Activated effector memory CD4-positive, alpha-beta T cell treated with anti-CD3 and anti-CD28 coated beads, Interleukin-2, amount 50 U/mL, for 16 hours (primary cell): ENCODE results near the gene PID1.

ENCODE experiments used
- DNase-seq: peaks from one replicate; pipeline ENCODE4 v3.0.0-alpha.2; 2020

PID1 gene

DNA sequence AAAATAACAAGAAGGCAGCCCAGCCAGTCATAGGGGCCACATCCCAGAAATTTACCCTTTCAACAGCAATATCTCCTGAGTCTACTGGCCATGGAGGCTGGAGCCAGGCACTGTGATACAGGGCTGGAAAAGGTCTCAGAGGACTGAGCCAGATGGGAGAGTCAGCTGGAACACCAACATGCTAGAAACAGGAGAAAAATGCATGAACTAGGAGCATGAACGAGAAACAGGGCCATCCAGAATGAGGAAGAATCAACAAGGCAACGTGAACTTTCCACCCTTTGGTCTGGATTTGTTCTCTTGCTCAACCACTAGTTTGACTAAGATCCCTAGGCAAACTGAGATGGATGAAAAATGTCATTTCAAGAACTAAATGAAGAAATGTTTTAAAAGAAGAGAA is 13.1 kb downstream of the PID1 start:
- no peak for DNase-seq

DNA sequence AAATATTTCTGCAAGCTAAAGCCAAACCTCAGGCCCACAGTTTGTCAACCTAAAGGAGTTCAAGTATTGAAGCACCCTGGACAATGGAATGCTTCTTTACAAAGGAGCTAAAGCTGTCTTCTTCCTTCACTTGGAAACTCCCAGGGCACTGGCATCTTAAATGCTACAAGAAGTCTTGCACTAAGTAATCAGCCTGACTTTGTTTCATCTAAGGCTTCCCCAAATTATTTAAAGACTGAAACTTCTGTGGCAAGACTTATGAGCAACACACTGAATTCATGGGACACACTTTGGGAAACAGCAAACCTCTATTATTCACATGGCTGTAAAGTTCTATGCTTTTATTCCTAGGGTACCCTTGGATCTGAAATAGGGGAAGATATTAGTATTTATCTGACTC is 14.7 kb downstream of the PID1 start:
- no peak for DNase-seq

- DNase-seq: no peak
Measured at GRCh38 chr2:229254206-229254605, 16.9 kb downstream of the PID1 start.

GRCh38 chr2:229252996-229253395 is 18.1 kb downstream of the PID1 start:
- DNase-seq: no peak

GRCh38 chr2:229252280-229252679 is 18.8 kb downstream of the PID1 start:
- no peak for DNase-seq

DNA sequence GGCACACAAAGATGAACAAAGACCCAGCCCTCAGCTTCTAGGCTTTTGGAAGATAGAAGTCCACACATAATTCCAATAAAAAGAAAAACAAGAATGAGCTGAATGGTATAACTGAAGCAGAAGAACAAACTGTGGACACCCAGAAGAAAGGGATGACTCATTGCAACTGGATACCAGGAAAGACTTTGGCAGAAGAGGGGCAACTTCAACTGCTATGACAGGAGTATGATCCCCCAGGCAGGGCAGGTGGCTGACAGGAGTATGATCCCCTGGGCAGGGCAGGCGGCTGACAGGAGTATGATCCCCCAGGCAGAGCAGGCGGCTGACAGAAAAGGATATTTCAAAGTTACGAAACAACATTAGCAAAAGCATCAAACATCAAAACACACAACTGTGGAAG is 21.6 kb downstream of the PID1 start:
- DNase-seq: no peak

DNA sequence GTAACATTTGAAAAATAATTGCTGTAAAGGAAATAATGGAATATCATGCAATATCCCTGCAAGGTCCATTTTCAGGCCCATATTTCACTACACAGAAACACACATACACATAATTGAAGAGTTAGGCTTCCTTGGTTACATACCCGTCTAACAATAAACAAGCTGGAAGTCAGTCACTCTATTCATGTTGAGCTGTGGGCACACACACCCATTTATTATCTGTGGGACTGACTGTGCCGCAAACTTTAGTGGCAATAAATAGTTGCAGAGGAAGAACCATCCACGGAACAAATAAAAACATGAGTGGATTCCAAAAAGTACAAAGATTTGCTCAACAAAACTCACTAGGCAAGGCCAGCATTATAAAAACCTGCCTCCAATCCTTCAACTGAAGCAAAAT is 24.8 kb downstream of the PID1 start:
- no peak for DNase-seq

DNA sequence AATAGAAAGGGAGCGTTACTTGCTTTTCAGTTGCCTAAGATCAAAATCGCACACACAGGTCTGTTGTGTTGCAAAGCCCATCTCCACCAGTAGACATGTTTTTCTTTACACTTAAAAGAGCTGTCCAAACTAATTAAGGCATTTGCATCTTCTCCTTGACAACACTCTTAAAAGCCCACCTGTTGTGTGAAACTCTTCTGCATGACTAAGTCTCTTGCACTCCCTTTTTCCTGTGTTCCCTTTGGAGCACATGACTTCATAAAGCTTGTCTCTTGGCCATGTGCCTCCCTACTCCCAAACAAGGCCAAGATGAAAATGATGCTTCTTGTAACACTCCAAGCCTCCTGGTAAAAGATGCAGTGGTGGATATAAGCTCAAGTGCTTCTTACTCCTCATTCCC is 26.1 kb downstream of the PID1 start:
- no peak for DNase-seq

- no peak for DNase-seq
Measured at GRCh38 chr2:229243890-229244560, 27.1 kb downstream of the PID1 start.

GRCh38 chr2:229240984-229241491 is 30.0 kb downstream of the PID1 start:
- no peak for DNase-seq

DNA sequence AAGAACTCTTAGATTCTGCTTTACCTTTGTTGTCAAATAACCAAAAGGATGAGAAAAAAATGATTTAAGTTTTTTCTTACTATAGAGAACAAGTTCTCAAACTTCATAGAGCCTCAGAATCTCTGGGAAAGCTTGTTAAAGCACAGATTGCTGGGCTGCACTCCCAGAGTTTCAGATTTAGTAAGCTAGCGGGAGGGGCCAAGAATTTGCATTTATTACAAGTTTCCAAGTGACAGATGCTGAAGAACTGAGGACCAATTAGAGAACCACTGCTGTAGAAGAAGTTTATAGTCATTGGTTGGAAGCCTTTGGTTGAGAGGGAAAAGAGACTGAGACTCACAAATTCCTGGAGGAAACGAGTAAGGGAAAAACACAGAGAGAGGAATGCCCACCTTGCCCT is 32.1 kb downstream of the PID1 start:
- no peak for DNase-seq

DNA sequence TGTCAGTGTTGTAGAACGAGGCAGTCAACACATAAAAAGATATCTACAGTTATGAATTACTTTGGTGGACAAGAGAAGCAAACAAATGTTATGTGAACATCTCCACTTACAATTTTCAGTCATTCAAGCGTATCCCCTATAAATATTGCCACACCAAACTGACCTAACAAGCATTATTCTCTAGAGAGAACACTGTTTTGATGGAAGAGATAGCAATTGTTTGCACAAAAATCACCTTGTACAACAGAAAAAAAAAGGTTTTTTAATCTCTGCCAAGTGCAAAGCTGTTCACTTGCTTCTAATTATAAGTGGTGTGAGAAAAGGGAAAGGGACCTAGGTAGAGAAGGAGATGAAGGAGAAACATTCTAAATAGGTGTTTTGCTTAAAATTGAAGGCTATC is 33.8 kb downstream of the PID1 start:
- DNase-seq: no peak

DNA sequence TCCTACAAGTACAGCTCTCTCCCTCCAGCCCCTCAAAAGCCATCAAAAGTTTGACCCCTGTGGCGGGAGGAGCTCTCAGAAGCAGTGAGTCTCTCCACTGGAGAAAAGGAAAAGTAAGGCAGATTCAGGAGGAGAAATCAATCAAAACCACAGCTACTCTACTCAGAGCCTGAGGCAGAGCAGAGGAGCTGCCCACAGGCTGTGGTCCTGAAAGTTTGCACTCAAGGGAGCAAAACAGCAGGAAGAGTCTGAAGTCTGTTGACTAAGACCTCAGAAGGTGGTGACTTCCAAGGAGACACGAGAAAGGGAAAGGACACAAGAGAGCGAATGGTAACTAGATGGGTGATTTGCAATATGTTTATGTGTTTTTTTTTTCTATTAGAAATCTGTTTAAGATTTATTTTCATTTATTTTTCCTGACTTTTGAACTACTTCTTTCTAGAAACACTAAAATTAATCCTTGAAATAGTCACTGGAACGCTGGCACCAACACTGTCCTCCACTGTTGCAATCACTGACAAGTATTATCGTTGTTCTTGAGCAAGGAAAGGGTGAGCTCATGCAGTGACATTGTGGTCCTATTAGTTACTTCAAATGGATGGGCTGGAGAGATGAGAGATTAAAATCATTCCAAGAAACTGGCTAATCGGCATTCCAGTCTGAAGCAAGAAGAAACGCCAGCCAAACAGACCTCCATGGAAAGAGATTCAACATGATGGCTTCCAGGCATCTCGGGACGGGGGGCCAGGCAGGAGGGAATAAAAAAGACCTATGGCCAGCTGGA is 35.8 kb downstream of the PID1 start:
- no peak for DNase-seq

- DNase-seq: no peak
Measured at GRCh38 chr2:229231885-229232284, 39.2 kb downstream of the PID1 start.

DNA sequence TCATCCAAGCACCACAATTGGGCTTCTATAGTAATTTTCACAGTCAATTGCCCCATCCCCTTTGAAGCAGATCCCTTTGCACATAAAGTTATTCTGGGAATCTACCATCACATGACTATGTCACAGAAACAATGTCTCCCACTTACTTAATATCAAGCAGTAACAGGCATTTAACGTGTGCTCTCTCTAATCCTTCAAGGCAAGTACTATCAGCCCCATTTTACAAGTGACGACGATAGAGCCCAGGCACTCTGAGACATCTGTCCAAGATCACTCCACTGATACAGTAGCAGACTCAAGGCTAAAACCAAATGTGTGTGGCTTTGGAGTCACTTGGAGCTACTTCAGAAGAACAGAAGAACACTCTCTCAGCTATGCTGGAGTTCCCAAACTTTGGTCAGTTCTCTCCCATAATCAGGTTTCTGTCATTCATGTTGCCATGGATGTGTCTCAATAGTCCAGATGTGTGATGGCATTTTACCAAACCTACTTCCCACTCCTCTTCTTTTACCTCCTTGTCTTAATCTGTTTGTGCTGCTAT is 39.7 kb downstream of the PID1 start:
- no peak for DNase-seq

DNA sequence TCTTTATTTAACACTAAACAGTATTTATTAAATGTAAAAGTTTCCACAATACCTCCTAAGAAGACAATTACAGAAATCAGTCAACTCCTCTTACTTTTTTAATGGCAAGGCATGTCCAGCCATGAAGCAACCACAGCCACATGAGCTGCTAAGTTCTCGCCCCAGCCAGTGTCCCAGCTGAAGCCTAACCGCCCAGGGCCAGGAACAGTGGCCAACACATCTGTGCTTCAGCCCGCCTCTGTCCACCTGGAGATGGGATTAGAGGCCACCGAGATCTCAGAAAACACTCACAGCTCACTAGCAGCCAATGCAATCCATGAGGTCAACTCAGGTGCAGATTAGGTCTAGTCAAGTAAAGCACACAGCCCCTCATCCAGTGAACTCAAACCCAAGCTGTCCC is 40.2 kb downstream of the PID1 start:
- no peak for DNase-seq

DNA sequence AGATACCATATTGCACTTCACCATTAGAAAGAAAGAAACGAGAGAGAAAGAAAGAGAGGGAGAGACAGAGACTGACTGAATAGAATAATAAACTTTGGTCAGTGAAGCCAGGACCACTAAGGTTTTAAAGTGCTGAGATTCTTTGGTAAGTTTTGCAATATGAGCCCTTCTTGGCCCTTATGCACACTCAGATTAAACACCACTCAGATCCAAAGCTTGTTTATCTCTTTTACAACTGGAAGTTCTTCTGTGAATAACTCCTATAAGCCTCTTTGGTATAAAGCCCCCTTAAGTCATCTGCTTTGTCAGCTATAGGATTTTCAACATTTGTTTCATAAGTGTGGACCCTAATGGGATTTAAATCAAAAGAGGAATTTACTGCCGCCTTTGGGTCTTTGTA is 40.8 kb downstream of the PID1 start:
- DNase-seq: no peak

DNA sequence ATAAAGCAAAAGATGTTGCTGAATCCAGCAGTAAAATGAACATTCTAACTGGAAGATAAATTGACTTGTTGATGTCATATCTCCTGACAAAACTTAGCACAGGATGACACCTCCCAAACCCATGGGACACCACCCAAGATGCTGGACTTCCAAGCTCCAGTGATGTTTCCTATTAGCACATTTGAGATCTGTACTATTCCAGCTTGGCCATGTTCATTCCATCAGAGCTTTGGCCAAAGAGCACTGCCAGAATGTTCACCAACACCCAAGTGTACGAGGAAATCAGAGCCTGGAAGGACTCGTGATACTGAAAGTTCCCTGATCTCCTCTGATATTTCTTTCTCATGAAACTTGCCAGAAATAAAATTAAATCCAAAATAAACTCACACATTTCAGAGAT is 44.7 kb downstream of the PID1 start:
- DNase-seq: no peak

DNA sequence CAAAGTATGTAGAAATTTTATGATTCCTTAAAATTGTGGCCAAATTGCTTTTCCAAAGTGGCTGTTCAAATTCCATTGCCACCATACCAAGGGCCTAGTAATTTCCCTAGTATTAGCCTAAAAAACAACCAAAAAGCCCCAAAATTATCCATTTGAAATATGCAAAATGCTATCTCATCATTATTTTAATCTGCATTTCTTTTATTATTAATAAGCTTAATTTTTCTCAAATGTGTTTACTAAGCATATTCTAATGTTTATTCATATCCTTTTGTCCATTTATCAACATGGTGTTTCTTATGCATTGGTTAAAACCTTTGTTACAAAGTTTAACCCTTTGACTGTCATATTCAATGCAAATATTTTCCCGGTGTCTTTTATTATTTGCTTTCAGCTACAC is 48.0 kb downstream of the PID1 start:
- no peak for DNase-seq

- no peak for DNase-seq
Measured at GRCh38 chr2:229221641-229222040, 49.4 kb downstream of the PID1 start.

- DNase-seq: no peak
Measured at GRCh38 chr2:229220254-229220653, 50.8 kb downstream of the PID1 start.

DNA sequence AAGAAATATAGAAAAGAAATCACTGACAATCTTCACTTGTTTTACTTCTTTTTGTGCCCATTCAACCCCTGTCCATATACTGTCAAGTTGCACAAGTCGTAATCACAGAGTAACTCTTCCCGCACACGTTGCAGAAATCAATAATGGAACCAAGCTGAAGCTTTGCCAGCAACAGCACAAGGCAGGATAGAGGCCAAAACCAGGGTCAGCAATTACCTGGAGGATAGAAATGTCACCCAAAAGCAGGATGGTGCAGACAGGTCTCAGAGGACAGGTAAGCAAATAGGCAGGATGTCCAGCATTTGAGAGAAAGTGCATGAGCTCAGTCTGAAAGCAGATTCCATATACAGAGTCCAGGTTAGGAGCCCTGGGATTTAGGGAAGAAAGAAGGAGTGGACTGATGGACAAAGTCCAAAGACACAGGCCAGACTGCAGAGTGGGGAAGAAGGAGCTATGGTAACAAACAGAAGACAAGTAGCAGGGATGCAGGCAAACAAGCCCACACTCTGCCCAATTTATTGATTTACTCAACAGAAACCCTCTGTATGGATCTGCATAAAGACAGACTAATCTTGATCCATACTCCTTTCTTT is 52.7 kb downstream of the PID1 start:
- no peak for DNase-seq

DNA sequence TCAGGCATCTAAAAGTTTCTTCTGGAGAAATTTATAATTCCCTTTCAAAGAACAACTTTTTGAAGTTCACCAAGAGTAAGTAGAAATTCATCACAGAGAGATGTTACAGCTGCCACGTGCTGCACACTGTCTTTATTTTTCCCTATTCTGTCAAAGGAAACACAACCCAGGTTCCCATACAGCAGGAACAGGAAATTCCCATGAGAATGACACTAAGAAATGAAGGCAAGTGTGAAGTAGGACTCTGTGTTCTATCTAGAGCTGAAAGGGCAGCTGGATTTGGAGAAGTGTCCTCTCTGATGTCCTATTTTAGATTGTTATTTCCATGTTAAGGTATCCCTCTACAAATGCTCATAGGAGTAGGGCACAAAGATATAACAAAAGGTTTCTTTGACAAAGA is 58.8 kb downstream of the PID1 start:
- DNase-seq: no peak

GRCh38 chr2:229210641-229211040 is 60.4 kb downstream of the PID1 start:
- no peak for DNase-seq
